ENCODE results near the gene DNAH2. TPM values are rescaled to one million over a fixed set of nuclear protein-coding genes. Genes with fewer than 3 reads are reported as not detected.
A peak's percentile ranks its signal among the peaks of the same experiment; 100 is the strongest.

The DNAH2 gene
- total RNA-seq (2021; ENCODE audit: unreplicated experiment) (2.0 TPM), Bru-seq, nascent RNA (percentile 19 among the genes with signal in this experiment), BruChase-seq, experiment 1, labeled RNA remaining after a 6-hour chase (percentile 22 among the genes with signal in this experiment), BruChase-seq, experiment 2, labeled RNA remaining after a 2-hour chase (percentile 21 among the genes with signal in this experiment)
- 0.91 and 1.4 TPM in 2 replicates for polyA plus RNA-seq (2012)
- long read RNA-seq, partial matches to known transcripts = 2 of 4 reads
- long read RNA-seq, other reads (novel, unspliced or antisense) = 2 of 4 reads

- Histone ChIP-seq H3K9ac (ENCODE audit: low read length) (peak within 1 kb of the TSS; percentile 71), H3K4me1 (ENCODE audit: control insufficient read depth in 1 of 2, insufficient read depth in 2 of 2, low read length in 2 of 2) (peaks cover 12 to 26% of the 10 kb centered on the region in 2 experiments), H4K20me1 (ENCODE audit: insufficient read depth) (no peaks in the 10 kb centered on the region), H2AFZ (ENCODE audit: low read depth, low read length, poor library complexity, severe bottlenecking) (no peak within 1 kb of the TSS), H3K9me2 (ENCODE audit: insufficient read depth) (no peaks in the 10 kb centered on the region), H3K4me2 (ENCODE audit: low read length) (peak within 1 kb of the TSS; percentile 92), H3K27me3 (ENCODE audit: insufficient read depth, low read length) (no peaks in the 10 kb centered on the region), H3K27ac (ENCODE audit: low read depth, low read length) (peak within 1 kb of the TSS; percentile 70), H3K9me3 (ENCODE audit: control insufficient read depth in 1 of 2, insufficient read depth in 1 of 2, low read depth in 1 of 2, low read length in 2 of 2) (no peaks in the 10 kb centered on the region), H3K36me3 (ENCODE audit: control insufficient read depth in 1 of 2, insufficient read depth in 2 of 2, low read length in 2 of 2) (no peaks in the 10 kb centered on the region), H3K4me3 (replicated peaks in 1 of 2; ENCODE audit: low read depth in 1 of 2, low read length in 2 of 2) (peak within 1 kb of the TSS; percentile 64 to 70), H3K79me2 (ENCODE audit: insufficient read depth, low read length) (no peaks in the 10 kb centered on the region)
- peak; percentile 91 for ATAC-seq
- POLR2A ChIA-PET = interaction anchor here (0.7 to 1.5 kb wide), 5 partner anchors 11 to 456 kb away, joined by 3 to 7 read pairs (median 3); partner anchors contain the start of genes TP53 and TRAPPC1
- no TSS peak for BruUV-seq (replicated peaks)
- intact Hi-C loops (cut with micrococcal nuclease) = loop anchor here (1.0 kb wide), 1 partner anchor 120 kb away; no protein-coding TSS in a partner anchor
- RAD21 ChIA-PET (ENCODE audit: low non-redundant PET in 1 of 2, low total read pairs in 2 of 2, uncharacterized antibody in 2 of 2, unreplicated experiment in 2 of 2) = no interaction called here
- DNase-seq (ENCODE audit: low read depth, low spot score) = peak; percentile 89
- TF ChIP-seq SP1 (IDR thresholded peaks at IDR 0.05; ENCODE audit: low read depth) = peak; percentile 97
- no peak for TF ChIP-seq REST (IDR thresholded peaks at IDR 0.05; ENCODE audit: low read depth)
- TF ChIP-seq EGR1 (IDR thresholded peaks at IDR 0.05; ENCODE audit: low read depth) = no peak
- peak; percentile 47 for TF ChIP-seq POLR2A (IDR thresholded peaks at IDR 0.05; ENCODE audit: borderline replicate concordance, extremely low read depth, insufficient read depth, insufficient read length)
- TF ChIP-seq RAD21 (IDR thresholded peaks at IDR 0.05; ENCODE audit: low read depth) = peak; percentile 72
- TF ChIP-seq YY1 (IDR thresholded peaks at IDR 0.05; ENCODE audit: extremely low read depth, insufficient replicate concordance, low read depth, low read length) = peak; percentile 58
- TF ChIP-seq FOSL1 (IDR thresholded peaks at IDR 0.05; ENCODE audit: low read depth) = no peak
- TF ChIP-seq CTCF (IDR thresholded peaks at IDR 0.05 in 2 of 3, conservative IDR thresholded peaks at IDR 0.05 in 1 of 3; ENCODE audit: borderline replicate concordance in 1 of 3, insufficient read depth in 1 of 3, low read depth in 2 of 3, low read length in 2 of 3) = peak; percentile 53 to 57 (median 57); a peak in 5 of 6 replicates
- no peak for TF ChIP-seq ZBTB33 (IDR thresholded peaks at IDR 0.05; ENCODE audit: extremely low read depth, insufficient replicate concordance, low read length)
- TF ChIP-seq POLR2AphosphoS5 (IDR thresholded peaks at IDR 0.05; ENCODE audit: low read depth, low read length) = peak; percentile 54
- CTCF ChIA-PET = interaction anchor here (0.5 to 1.6 kb wide), 6 partner anchors 8 to 156 kb away, joined by 3 to 8 read pairs (median 3); partner anchors contain the start of genes CYB5D1, NAA38, TP53 and WRAP53
Measured at GRCh38 chr17:7716901-7717755, at the start of gene DNAH2. Gene DNAH2 (plus strand): TSS chr17:7717744. CDS start chr17:7719735, 1,991 bp downstream.
